ENCODE results near the gene NRSN1. TPM values are rescaled to one million over a fixed set of nuclear protein-coding genes. Genes with fewer than 3 reads are reported as not detected.

Gene NRSN1
- total RNA-seq, 2 donors from 2014 or later: not detected

DNA sequence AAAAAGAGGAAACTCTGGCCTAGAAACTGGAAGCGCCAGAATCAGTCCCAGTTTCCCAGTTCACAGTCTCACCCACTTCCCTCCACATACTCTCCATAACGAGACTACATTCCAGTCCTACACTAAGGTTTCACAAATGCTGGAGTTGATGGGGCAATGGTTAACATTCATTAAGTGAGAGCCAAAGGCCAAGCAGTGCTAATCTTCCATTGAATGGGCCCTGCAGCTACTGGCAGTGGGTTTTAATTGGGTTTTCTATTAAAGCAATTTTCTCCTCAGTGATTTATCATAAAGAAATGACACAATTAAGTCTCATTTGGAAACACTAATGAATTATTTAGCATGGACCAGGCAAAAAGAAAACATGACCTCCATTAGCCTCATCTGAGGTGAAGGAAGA, 20.8 kb upstream of the NRSN1 start:
- Histone ChIP-seq H3K4me3 (no peak overlapping the region), H3K27me3 (no peaks in the 10 kb centered on the region), H3K9me3 (no peaks in the 10 kb centered on the region), H3K4me1 (no peaks in the 10 kb centered on the region), H3K27ac (no peak overlapping the region), H3K36me3 (replicated peaks in 1 of 2; ENCODE audit: insufficient read depth in 1 of 2, low read depth in 2 of 2) (no peaks in the 10 kb centered on the region)
- TF ChIP-seq, protein P1, sequence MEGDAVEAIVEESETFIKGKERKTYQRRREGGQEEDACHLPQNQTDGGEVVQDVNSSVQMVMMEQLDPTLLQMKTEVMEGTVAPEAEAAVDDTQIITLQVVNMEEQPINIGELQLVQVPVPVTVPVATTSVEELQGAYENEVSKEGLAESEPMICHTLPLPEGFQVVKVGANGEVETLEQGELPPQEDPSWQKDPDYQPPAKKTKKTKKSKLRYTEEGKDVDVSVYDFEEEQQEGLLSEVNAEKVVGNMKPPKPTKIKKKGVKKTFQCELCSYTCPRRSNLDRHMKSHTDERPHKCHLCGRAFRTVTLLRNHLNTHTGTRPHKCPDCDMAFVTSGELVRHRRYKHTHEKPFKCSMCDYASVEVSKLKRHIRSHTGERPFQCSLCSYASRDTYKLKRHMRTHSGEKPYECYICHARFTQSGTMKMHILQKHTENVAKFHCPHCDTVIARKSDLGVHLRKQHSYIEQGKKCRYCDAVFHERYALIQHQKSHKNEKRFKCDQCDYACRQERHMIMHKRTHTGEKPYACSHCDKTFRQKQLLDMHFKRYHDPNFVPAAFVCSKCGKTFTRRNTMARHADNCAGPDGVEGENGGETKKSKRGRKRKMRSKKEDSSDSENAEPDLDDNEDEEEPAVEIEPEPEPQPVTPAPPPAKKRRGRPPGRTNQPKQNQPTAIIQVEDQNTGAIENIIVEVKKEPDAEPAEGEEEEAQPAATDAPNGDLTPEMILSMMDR (IDR thresholded peaks at IDR 0.05): no peak
- no peak for TF ChIP-seq POLR2A (IDR thresholded peaks at IDR 0.05)
- 48 to 66% methylated on average over 2 of the region's 2 CpGs for WGBS, 2 donors
- intact Hi-C loops (cut with DNase I): no loop called here
- ATAC-seq: no peak
- DNase-seq: no peak

DNA sequence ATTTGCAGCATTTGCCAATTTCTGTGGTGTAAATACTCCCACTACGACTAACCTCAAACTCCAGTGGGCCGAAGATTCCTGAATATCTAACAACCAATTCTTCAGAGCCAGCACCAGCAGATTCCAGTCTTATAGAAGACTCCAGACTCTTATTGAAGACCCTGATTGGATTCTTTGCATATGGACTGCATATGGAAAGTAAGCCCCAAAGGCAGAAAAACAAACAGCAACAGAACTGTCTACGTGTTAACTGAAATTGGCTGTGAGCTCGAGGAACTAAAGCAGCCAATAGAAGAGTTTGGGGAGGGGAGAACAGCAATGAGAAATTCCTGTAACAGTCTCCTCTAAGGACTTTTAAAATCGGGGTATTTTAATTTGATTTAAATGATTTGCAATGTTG, 19.7 kb upstream of the NRSN1 start:
- TF ChIP-seq, protein P1 (IDR thresholded peaks at IDR 0.05): no peak
- no peak for TF ChIP-seq POLR2A (IDR thresholded peaks at IDR 0.05)
- H3K9me3 ChIP-seq: no peaks in the 10 kb centered on the region
- WGBS, 2 donors: 41 to 51% methylated on average over 5 of the region's 5 CpGs
- no peaks in the 10 kb centered on the region for H3K36me3 ChIP-seq (replicated peaks in 1 of 2; ENCODE audit: insufficient read depth in 1 of 2, low read depth in 2 of 2)
- H3K4me3 ChIP-seq: no peak overlapping the region
- DNase-seq (no peak), ATAC-seq (no peak)
- H3K27ac ChIP-seq: no peak overlapping the region
- no peaks in the 10 kb centered on the region for H3K4me1 ChIP-seq
- no peaks in the 10 kb centered on the region for H3K27me3 ChIP-seq
- intact Hi-C loops (cut with DNase I): no loop called here

DNA sequence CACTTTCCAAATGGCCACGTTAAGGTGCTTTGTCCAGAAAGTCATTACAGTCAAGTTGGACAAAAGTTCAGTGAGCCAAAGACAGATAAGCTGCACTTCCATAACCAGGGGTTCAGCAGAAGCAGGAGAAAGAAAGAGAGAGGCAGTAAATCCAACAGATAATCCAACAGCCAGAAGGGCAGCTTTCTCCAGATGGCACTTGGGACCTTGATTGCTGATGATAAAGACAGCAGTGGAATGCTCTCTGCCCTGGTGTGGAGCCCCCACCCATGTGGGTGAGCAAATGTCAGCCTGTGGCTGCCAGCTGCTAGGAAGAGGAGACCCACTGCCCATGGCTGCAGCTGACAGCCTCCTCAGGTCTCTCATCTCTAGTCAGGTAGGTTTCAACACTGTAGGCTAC, 18.7 kb upstream of the NRSN1 start:
- Histone ChIP-seq H3K36me3 (replicated peaks in 1 of 2; ENCODE audit: insufficient read depth in 1 of 2, low read depth in 2 of 2) (no peaks in the 10 kb centered on the region), H3K9me3 (no peaks in the 10 kb centered on the region), H3K27ac (no peak overlapping the region), H3K27me3 (no peaks in the 10 kb centered on the region), H3K4me3 (no peak overlapping the region), H3K4me1 (no peaks in the 10 kb centered on the region)
- WGBS, 2 donors: 47 to 56% methylated on average over 1 of the region's 1 CpG
- intact Hi-C loops (cut with DNase I): no loop called here
- TF ChIP-seq POLR2A (IDR thresholded peaks at IDR 0.05): no peak
- TF ChIP-seq, protein P1 (IDR thresholded peaks at IDR 0.05): no peak
- no peak for ATAC-seq
- no peak for DNase-seq

DNA sequence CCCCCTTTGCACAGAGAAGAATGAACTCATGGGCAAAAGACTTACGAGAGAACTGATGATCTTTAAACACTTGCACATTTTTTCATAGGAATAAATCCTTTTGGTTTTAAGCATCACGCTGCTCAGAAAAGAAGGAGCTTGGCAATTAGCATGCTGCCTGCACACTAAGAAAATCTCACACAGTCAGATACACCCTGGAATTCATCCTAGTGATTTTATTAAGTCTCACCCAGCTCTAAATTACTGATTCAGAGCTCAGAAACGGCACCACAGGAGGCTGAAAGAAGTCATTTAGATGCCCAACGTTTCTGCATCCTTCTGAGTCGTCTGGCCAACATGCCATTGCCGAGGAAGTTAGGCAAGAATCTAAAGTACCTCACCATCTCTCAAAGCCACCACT, 18.0 kb upstream of the NRSN1 start:
- ATAC-seq (no peak), DNase-seq (no peak)
- intact Hi-C loops (cut with DNase I): no loop called here
- no peaks in the 10 kb centered on the region for H3K27me3 ChIP-seq
- H3K36me3 ChIP-seq (replicated peaks in 1 of 2; ENCODE audit: insufficient read depth in 1 of 2, low read depth in 2 of 2): no peaks in the 10 kb centered on the region
- no peaks in the 10 kb centered on the region for H3K9me3 ChIP-seq
- 45 to 58% methylated on average over 6 of the region's 6 CpGs for WGBS, 2 donors
- no peak overlapping the region for H3K4me3 ChIP-seq
- TF ChIP-seq POLR2A (IDR thresholded peaks at IDR 0.05): no peak
- TF ChIP-seq, protein P1 (IDR thresholded peaks at IDR 0.05): no peak
- no peak overlapping the region for H3K27ac ChIP-seq
- no peaks in the 10 kb centered on the region for H3K4me1 ChIP-seq

DNA sequence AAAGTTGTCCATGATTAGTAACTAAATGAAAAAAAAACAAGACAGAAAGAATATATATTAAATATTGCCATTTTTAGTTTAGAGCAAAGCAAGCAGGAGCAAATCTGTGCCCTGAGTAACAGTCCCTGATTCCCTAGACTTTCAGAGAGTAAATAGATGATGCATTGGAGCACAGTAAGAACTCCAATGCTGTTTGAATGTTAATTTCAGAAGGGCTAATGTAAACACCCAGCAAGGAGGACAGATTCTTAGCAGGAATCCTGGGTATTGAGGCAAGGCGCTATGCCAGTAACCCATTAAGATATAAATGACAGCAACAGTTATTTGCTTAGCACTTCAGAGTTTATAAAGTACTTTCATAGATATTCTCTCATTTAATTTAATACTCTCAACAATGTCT, 15.6 kb upstream of the NRSN1 start:
- WGBS, 2 donors: 0% methylated on average over 1 of the region's 1 CpG
- H3K9me3 ChIP-seq: no peaks in the 10 kb centered on the region
- DNase-seq (no peak), ATAC-seq (no peak)
- no peak overlapping the region for H3K27ac ChIP-seq
- no peaks in the 10 kb centered on the region for H3K4me1 ChIP-seq
- no peak for TF ChIP-seq POLR2A (IDR thresholded peaks at IDR 0.05)
- TF ChIP-seq, protein P1 (IDR thresholded peaks at IDR 0.05): no peak
- intact Hi-C loops (cut with DNase I): no loop called here
- H3K36me3 ChIP-seq (replicated peaks in 1 of 2; ENCODE audit: insufficient read depth in 1 of 2, low read depth in 2 of 2): no peaks in the 10 kb centered on the region
- no peak overlapping the region for H3K4me3 ChIP-seq
- H3K27me3 ChIP-seq: no peaks in the 10 kb centered on the region

Measured in body of pancreas (tissue), 4 donors.